K562 (cell line): ENCODE results near the gene FBXO28. TPM values are rescaled to one million over a fixed set of nuclear protein-coding genes. Genes with fewer than 3 reads are reported as not detected.
A peak's percentile ranks its signal among the peaks of the same experiment; 100 is the strongest.

Experiments
- BCOR ChIP-seq: fragments of 450-650 bp; IDR thresholded peaks from 2 replicates; pipeline ENCODE4 v1.6.1; 2016
- CBX3 ChIP-seq, 2 experiments: IDR thresholded peaks; 1 replicate in 1 of 2; 2 replicates in 1 of 2; pipeline ENCODE4 v1.6.1; 2012; ENCODE audit warnings: inconsistent platforms in 2 of 2, low read length in 2 of 2, borderline replicate concordance in 1 of 2, control low read depth in 1 of 2
- ELF4 ChIP-seq: fragments of 450-650 bp; formaldehyde crosslinking; IDR thresholded peaks from 2 replicates; pipeline ENCODE4 v1.4.0; 2022; ENCODE audit warnings: missing genetic modification characterization
- EP300 ChIP-seq: IDR thresholded peaks from 2 replicates; pipeline ENCODE4 v1.6.1; 2012; ENCODE audit warnings: low read length, improper control_type of control experiment
- ETV6 ChIP-seq, 3 experiments: fragments of 150-350 bp in 1 of 3; sonication (generic) in 1 of 3; formaldehyde crosslinking in 1 of 3; IDR thresholded peaks; 2 replicates each; pipeline versions ENCODE4 v1.6.1 to v1.8.0; 2014 to 2022; ENCODE audit warnings: borderline replicate concordance in 2 of 3, low read depth in 2 of 3, antibody characterized with exemption in 1 of 3, low read length in 1 of 3, mild to moderate bottlenecking in 1 of 3, missing genetic modification reagents in 1 of 3
- FOSL1 ChIP-seq: fragments of 200-800 bp; sonication (Bioruptor generic); conservative IDR thresholded peaks from 2 replicates; pipeline ENCODE4 v1.6.1; 2016; ENCODE audit warnings: missing genetic modification characterization, missing compliant biosample characterization
- HNRNPH1 ChIP-seq: fragments of 200-400 bp; formaldehyde crosslinking; optimal IDR thresholded peaks from 2 replicates; pipeline ENCODE3; 2017; ENCODE audit warnings: low read depth, mild to moderate bottlenecking, low read length, moderate library complexity
- MAZ ChIP-seq, 2 experiments: fragments of 450-650 bp in 1 of 2; sonication (generic) in 1 of 2; formaldehyde crosslinking; IDR thresholded peaks in 1 of 2; conservative IDR thresholded peaks in 1 of 2; 2 replicates each; pipeline versions ENCODE4 v1.4.0 to v1.5.0; 2020; ENCODE audit warnings: mild to moderate bottlenecking in 1 of 2, missing genetic modification reagents in 1 of 2
- NCOR1 ChIP-seq: fragments of 450-650 bp; IDR thresholded peaks from 2 replicates; pipeline ENCODE4 v1.6.1; 2016; ENCODE audit warnings: mild to moderate bottlenecking, moderate library complexity
- NONO ChIP-seq, 2 experiments: fragments of 200-400 bp in 1 of 2; fragments of 450-650 bp in 1 of 2; formaldehyde crosslinking in 1 of 2; IDR thresholded peaks; 2 replicates each; pipeline ENCODE4 v1.6.1; 2017; ENCODE audit warnings: low read depth in 2 of 2, mild to moderate bottlenecking in 2 of 2, moderate library complexity in 2 of 2, low read length in 1 of 2
- NR2C1 ChIP-seq, 2 experiments: fragments of 450-650 bp; IDR thresholded peaks; 2 replicates each; pipeline ENCODE4 v1.6.1; 2017; ENCODE audit warnings: mild to moderate bottlenecking in 2 of 2, antibody characterized with exemption in 1 of 2, inconsistent platforms in 1 of 2, missing compliant biosample characterization in 1 of 2, missing genetic modification characterization in 1 of 2
- NR2C2 ChIP-seq, 2 experiments: fragments of 200-800 bp in 1 of 2; sonication (Bioruptor generic) in 1 of 2; sonication (generic) in 1 of 2; formaldehyde crosslinking in 1 of 2; IDR thresholded peaks; 2 replicates each; pipeline versions ENCODE4 v1.6.1 to v1.8.0; 2016 to 2022; ENCODE audit warnings: mild to moderate bottlenecking in 1 of 2, missing compliant biosample characterization in 1 of 2, missing genetic modification characterization in 1 of 2, missing genetic modification reagents in 1 of 2
- PHF20 ChIP-seq: fragments of 450-650 bp; IDR thresholded peaks from 2 replicates; pipeline ENCODE4 v1.6.1; 2018; ENCODE audit not compliant: partially characterized antibody
- RAD51 ChIP-seq: fragments of 450-650 bp; IDR thresholded peaks from 2 replicates; pipeline ENCODE4 v1.7.1; 2016; ENCODE audit warnings: low read depth, mild to moderate bottlenecking, borderline replicate concordance
- SREBF2 ChIP-seq: sonication (generic); formaldehyde crosslinking; IDR thresholded peaks from 2 replicates; pipeline ENCODE4 v1.4.0; 2020; ENCODE audit warnings: mild to moderate bottlenecking, missing genetic modification reagents
- polyA plus RNA-seq, 8 experiments: library from polyadenylated mRNA; depleted of rRNA in 4 of 8; stranded (reverse) in 5 of 8; unstranded in 3 of 8; fragments of >200 nt; fragmentation: Nextera tagmentation in 2 of 8; fragmentation: Illumina TruSeq in 1 of 8; extraction: Ambion mirVana in 2 of 8; extraction: Trizol in 1 of 8; gene quantifications; 2 replicates each; pipeline versions ENCODE4 v1.2.1 to v1.2.3, GENCODE V29; 2011 to 2014; ENCODE audit warnings: inconsistent platforms in 1 of 8, missing spikeins in 1 of 8
- total RNA-seq, 7 experiments: library from RNA; depleted of rRNA in 6 of 7; stranded (reverse); fragments of >200 nt in 6 of 7; fragmentation: Illumina TruSeq in 2 of 7; extraction: Trizol in 2 of 7; gene quantifications; 2 replicates each; pipeline versions ENCODE4 v1.2.1 to v1.2.3, GENCODE V29; 2011 to 2021; ENCODE audit warnings: low replicate concordance in 1 of 7
- TF ChIP-seq, protein P1 (sequence below): fragments of 200-400 bp; formaldehyde crosslinking; IDR thresholded peaks from 2 replicates; pipeline ENCODE4 v1.6.1; 2017; ENCODE audit warnings: mild to moderate bottlenecking, low read depth, low read length, moderate library complexity
- TF ChIP-seq, protein P2 (sequence below), 2 experiments: fragments of 450-650 bp in 1 of 2; sonication (generic) in 1 of 2; formaldehyde crosslinking; conservative IDR thresholded peaks; 2 replicates each; pipeline versions ENCODE4 v1.4.0 to v1.8.1; 2020 to 2022; ENCODE audit warnings: mild to moderate bottlenecking in 1 of 2, missing genetic modification reagents in 1 of 2
- TF ChIP-seq, protein P3 (sequence below): fragments of 250-450 bp; sonication (Bioruptor Pico); IDR thresholded peaks from 2 replicates; pipeline ENCODE4 v1.4.0; 2020
- TF ChIP-seq, protein P4 (sequence below): fragments of 450-650 bp; conservative IDR thresholded peaks from 2 replicates; pipeline ENCODE4 v1.6.1; 2016; ENCODE audit warnings: missing genetic modification characterization, low read depth, mild to moderate bottlenecking, control low read depth, missing compliant biosample characterization

The FBXO28 gene
- total and polyA plus RNA-seq, 9 of the 15 experiments (the other 6 are each of a cell fraction or from before 2014, with no cell fraction given), result 4.1 to 34.8 (median 25.3) TPM

DNA sequence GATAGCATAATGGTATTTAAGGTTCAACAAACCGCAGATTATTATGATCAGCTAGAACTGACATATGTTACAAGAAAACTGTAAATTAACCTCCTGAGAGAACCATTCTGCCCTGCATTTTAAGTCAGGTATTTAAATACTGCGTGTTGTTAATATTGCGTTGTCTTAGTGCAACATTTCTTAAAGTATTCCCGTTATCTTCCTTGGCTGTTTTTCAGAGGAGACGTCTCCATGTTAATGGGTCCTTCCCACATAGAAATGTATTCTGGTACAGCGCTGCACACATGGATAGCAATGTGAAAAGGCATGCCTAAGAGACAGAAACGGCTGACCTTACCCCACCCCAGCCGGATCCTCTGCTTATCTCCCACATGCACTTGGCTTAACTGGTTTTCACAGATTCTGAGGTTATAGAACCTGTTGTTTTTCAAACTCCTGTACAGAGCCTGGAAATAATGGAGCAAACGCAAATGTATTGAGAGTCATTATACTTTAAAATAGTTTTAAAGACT lies 46.3 kb downstream of the FBXO28 start (continued):
- TF ChIP-seq, protein P1, sequence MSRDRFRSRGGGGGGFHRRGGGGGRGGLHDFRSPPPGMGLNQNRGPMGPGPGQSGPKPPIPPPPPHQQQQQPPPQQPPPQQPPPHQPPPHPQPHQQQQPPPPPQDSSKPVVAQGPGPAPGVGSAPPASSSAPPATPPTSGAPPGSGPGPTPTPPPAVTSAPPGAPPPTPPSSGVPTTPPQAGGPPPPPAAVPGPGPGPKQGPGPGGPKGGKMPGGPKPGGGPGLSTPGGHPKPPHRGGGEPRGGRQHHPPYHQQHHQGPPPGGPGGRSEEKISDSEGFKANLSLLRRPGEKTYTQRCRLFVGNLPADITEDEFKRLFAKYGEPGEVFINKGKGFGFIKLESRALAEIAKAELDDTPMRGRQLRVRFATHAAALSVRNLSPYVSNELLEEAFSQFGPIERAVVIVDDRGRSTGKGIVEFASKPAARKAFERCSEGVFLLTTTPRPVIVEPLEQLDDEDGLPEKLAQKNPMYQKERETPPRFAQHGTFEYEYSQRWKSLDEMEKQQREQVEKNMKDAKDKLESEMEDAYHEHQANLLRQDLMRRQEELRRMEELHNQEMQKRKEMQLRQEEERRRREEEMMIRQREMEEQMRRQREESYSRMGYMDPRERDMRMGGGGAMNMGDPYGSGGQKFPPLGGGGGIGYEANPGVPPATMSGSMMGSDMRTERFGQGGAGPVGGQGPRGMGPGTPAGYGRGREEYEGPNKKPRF, result no peak
- TF ChIP-seq NONO (IDR thresholded peaks at IDR 0.05; ENCODE audit: low read depth in 2 of 2, low read length in 1 of 2) (no peak; a peak in 2 of 4 replicates), EP300 (peak; percentile 98), FOSL1 (tag) (peak; percentile 55), PHF20 (peak; percentile 87), ETV6 (IDR thresholded peaks at IDR 0.05; ENCODE audit: borderline replicate concordance in 1 of 2, low read depth in 2 of 2, low read length in 1 of 2) (peak in 1 of 2 experiments; percentile 62; a peak in 1 of 4 replicates), ETV6 (CRISPR knock-in tag; IDR thresholded peaks at IDR 0.05; ENCODE audit: borderline replicate concordance) (no peak), BCOR (peak; percentile 92), MAZ (CRISPR knock-in tag; conservative IDR thresholded peaks at IDR 0.05 in 1 of 2, IDR thresholded peaks at IDR 0.05 in 1 of 2) (peak in 1 of 2 experiments; percentile 81; a peak in 3 of 4 replicates), CBX3 (IDR thresholded peaks at IDR 0.05; ENCODE audit: borderline replicate concordance in 1 of 2, low read length in 2 of 2) (peak in 1 of 2 experiments; percentile 93; a peak in 1 of 3 replicates), SREBF2 (no peak), NR2C2 (CRISPR knock-in tag; IDR thresholded peaks at IDR 0.05) (no peak), NR2C2 (tag; IDR thresholded peaks at IDR 0.05) (no peak; the same call in 1 of the 2 replicates), ELF4 (CRISPR knock-in tag) (no peak), HNRNPH1 (no peak), NR2C1 (IDR thresholded peaks at IDR 0.05) (peak; percentile 44; the same call in 1 of the 2 replicates), NR2C1 (tag; IDR thresholded peaks at IDR 0.05) (peak; percentile 78), NCOR1 (peak; percentile 98), RAD51 (peak; percentile 48; the same call in 1 of the 2 replicates)
- TF ChIP-seq, protein P2, sequence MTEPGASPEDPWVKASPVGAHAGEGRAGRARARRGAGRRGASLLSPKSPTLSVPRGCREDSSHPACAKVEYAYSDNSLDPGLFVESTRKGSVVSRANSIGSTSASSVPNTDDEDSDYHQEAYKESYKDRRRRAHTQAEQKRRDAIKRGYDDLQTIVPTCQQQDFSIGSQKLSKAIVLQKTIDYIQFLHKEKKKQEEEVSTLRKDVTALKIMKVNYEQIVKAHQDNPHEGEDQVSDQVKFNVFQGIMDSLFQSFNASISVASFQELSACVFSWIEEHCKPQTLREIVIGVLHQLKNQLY (CRISPR knock-in tag; conservative IDR thresholded peaks at IDR 0.05), result no peak
- TF ChIP-seq, protein P3, sequence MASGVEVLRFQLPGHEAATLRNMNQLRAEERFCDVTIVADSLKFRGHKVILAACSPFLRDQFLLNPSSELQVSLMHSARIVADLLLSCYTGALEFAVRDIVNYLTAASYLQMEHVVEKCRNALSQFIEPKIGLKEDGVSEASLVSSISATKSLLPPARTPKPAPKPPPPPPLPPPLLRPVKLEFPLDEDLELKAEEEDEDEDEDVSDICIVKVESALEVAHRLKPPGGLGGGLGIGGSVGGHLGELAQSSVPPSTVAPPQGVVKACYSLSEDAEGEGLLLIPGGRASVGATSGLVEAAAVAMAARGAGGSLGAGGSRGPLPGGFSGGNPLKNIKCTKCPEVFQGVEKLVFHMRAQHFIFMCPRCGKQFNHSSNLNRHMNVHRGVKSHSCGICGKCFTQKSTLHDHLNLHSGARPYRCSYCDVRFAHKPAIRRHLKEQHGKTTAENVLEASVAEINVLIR (CRISPR knock-in tag), result no peak
- TF ChIP-seq, protein P4, sequence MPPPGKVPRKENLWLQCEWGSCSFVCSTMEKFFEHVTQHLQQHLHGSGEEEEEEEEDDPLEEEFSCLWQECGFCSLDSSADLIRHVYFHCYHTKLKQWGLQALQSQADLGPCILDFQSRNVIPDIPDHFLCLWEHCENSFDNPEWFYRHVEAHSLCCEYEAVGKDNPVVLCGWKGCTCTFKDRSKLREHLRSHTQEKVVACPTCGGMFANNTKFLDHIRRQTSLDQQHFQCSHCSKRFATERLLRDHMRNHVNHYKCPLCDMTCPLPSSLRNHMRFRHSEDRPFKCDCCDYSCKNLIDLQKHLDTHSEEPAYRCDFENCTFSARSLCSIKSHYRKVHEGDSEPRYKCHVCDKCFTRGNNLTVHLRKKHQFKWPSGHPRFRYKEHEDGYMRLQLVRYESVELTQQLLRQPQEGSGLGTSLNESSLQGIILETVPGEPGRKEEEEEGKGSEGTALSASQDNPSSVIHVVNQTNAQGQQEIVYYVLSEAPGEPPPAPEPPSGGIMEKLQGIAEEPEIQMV (tag), result 0 out of 2 replicates have a peak, but pooled peaks have one; percentile 4
